Medulla oblongata (tissue), 1 donor: ENCODE results near the gene GAN.

Source experiments
- DNase-seq: peaks from one replicate; pipeline ENCODE4 v3.0.0-alpha.2; 2015; ENCODE audit errors: extremely low spot score

GAN gene

DNA sequence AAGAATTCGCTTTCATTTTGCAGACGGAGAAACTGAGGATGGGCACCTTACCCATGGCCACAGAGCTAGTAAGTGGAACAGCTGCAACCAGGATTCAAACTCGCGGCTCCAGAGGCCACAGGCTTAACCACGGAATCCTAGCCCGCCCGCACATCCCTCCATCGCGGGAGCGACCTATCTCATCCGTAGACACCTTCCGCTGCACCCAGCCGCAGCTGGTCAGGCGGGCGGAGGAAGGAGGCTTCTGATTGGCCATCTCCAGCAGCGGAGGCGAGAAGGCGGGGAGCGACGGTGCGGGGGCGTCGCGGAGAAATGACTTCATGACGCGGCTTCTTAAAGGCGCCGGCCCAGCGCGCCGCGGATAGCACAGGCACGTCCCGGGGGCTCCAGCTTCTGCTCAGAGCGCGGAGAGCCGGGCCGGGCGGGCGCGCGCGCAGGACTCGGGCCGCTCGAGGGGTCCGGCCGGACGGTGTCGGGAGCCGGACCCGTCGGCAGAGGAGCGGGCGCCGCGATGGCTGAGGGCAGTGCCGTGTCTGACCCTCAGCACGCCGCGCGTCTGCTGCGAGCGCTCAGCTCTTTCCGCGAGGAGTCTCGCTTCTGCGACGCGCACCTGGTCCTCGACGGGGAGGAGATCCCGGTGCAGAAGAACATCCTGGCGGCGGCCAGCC is at the start of gene GAN:
Gene GAN, plus strand, starts transcription at position 360 of the 668 bp plus-strand sequence. Its CDS starts 152 bp downstream, at position 512.
- peak; percentile 96 for DNase-seq

DNA sequence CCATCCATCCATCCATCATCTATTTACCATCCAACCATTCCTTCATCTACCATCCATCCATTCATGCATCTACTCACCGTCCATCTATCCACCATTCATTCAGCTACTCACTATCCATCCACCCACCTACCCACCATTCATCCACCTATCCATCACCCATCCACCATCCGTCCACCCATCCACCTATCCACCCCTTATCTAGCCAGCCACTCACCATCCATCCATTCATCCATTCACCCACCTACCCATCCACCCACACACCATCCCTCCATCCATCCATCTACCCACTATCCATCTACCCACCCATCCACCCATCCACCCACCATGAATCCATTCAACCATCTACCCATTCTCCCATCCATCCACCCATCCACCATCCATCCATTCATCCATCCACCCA is 49.7 kb upstream of the GAN start:
- no peak for DNase-seq

GRCh38 chr16:81265658-81266451 is 48.9 kb upstream of the GAN start:
- DNase-seq = peak; percentile 78

- DNase-seq = no peak
These were observed 48.1 kb upstream of the GAN start for GRCh38 chr16:81266680-81267095.

DNA sequence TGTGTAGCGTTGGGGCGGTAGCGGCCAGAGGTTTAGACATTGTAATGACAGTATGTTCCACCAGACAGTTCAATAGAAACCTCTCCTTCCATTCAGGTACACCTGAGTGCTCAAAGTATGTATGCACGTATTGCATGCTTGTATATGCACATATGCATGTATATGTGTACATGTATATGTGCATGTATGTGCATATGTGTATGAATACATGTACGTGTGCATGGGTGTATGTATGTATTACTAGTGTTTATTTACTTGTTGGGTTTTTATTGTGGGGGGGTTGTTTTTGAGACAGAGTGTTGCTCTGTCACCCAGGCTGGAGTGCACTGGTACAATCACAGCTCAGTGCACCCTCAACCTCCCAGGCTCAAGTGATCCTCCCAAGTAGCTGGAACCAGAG is 46.3 kb upstream of the GAN start:
- no peak for DNase-seq

GRCh38 chr16:81273223-81273950 is 41.4 kb upstream of the GAN start:
- peak; percentile 66 for DNase-seq

DNA sequence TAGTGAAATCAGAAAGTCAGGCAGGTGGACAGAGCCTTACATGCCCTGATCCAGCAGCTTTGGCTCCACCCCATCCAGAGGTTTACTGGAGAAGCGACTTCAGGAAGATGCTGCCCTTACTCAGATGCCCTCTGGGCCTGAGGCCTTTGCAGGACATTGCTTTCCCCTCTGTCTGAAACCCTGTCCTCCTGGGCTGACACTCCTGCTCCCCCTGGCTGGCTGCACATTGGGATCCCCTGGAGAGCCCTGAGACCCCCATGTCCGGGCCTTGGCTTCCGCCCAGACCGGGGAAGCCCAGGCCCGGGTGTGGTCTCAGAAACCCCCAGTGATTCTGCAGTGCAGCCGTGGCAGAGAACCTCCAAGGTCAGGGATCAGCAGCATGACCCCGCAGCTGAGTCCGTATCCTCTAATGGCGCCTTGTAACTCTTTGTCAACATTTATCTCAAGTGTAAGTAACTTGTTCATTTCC is 39.7 kb upstream of the GAN start:
- DNase-seq = no peak

GRCh38 chr16:81275795-81276194 is 39.0 kb upstream of the GAN start:
- no peak for DNase-seq

GRCh38 chr16:81276323-81276722 is 38.4 kb upstream of the GAN start:
- peak; percentile 84 for DNase-seq

- no peak for DNase-seq
These were observed 37.2 kb upstream of the GAN start for GRCh38 chr16:81277541-81278080.

DNA sequence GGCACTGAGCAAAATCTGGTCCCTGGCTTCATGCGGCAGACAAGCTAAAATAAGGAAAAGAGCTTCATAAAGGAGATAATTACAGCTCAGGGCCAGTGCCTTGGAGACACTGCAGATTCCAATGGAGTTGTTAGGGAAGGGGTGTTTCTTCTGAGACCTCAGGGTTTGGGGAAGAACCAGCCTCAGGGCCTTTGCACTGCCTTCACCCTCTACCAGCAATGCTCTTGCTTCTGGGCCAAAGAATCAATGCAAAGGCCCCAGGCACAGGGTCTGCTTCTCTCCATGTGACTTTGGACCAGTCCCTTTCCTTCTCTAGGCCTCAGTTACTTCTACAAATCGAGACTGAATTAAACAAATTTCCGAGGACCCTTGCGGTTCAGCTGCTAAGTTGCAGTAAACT is 36.2 kb upstream of the GAN start:
- no peak for DNase-seq

- DNase-seq = no peak
These were observed 35.4 kb upstream of the GAN start for GRCh38 chr16:81279392-81279791.

DNA sequence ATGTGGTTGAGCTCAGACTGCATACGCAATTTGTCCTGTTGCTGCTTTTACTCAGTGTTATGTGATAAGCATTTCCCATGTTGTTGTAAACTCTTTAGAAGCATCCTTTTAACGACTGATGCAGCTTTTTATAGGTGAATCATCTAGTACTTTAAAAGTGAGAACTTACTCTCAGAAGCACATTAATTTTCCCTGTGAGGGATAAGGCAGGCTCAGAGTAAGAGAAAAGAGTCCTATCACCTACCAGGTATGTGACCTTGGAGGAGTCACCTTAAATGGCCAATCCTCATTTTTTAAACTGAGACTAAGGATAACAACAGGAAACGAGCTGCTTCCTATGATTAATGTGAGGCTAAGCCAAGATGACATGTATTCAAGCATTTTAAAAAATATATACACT is 34.4 kb upstream of the GAN start:
- DNase-seq = no peak

- no peak for DNase-seq
These were observed 31.7 kb upstream of the GAN start for GRCh38 chr16:81283044-81283443.

GRCh38 chr16:81284995-81285600 is 29.7 kb upstream of the GAN start:
- no peak for DNase-seq

- DNase-seq = no peak
These were observed 28.6 kb upstream of the GAN start for GRCh38 chr16:81286190-81286589.

GRCh38 chr16:81291117-81291516 is 23.6 kb upstream of the GAN start:
- no peak for DNase-seq

DNA sequence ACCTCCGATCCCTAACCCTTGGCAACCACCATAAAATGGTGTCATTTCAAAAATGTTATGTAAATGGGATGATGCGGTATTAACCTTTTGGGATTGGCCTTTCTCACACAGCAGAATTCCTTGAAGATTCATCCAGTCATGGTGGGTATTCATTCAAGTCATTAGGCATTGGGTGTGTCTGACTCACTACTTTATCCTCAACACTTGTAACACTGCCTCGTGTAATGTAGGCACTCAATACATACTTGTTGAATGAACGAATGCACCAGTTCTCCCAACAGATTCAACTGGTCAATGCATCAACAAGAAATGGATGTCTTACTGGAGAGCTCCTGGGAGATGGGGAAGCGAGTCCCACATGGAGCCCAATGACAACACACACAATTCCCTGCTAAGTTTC is 21.8 kb upstream of the GAN start:
- no peak for DNase-seq

- DNase-seq = no peak
These were observed 20.6 kb upstream of the GAN start for GRCh38 chr16:81293909-81294802.

- no peak for DNase-seq
These were observed 18.1 kb upstream of the GAN start for GRCh38 chr16:81296631-81297030.

GRCh38 chr16:81307770-81308169 is 7.0 kb upstream of the GAN start:
- DNase-seq = no peak
